VCaP (cell line): ENCODE data around the gene MEGF8.
"Not testable (repeated sequence)": the region's sequence is repeated elsewhere in the genome, so short reads cannot be mapped to it uniquely, and the experiment has no call there.

Experiments
- H3K27ac ChIP-seq: fragments of 450-650 bp; 2 replicates; pipeline ENCODE4 v1.5.1; 2017
- CTCF ChIP-seq: fragments of 450-650 bp; conservative IDR thresholded peaks from 2 replicates; pipeline ENCODE4 v1.5.1; 2017; ENCODE audit warnings: mild to moderate bottlenecking, moderate library complexity

The MEGF8 gene

GRCh38 chr19:42328854-42329253 lies 3.4 kb downstream of the MEGF8 start:
- TF ChIP-seq CTCF = no peak
- no peak overlapping the region for H3K27ac ChIP-seq

- no peak for TF ChIP-seq CTCF
- no peak overlapping the region for H3K27ac ChIP-seq
These were observed 4.8 kb downstream of the MEGF8 start for GRCh38 chr19:42330241-42330711.

GRCh38 chr19:42331333-42331732 lies 5.9 kb downstream of the MEGF8 start:
- H3K27ac ChIP-seq = not testable (repeated sequence)

GRCh38 chr19:42332059-42332458 lies 6.6 kb downstream of the MEGF8 start:
- no peak for TF ChIP-seq CTCF
- H3K27ac ChIP-seq = no peak overlapping the region

- TF ChIP-seq CTCF = no peak
- H3K27ac ChIP-seq = no peak overlapping the region
These were observed 7.6 kb downstream of the MEGF8 start for GRCh38 chr19:42333018-42333417.

- no peak overlapping the region for H3K27ac ChIP-seq
- no peak for TF ChIP-seq CTCF
These were observed 8.7 kb downstream of the MEGF8 start for GRCh38 chr19:42333975-42334696.

- no peak overlapping the region for H3K27ac ChIP-seq
- TF ChIP-seq CTCF = no peak
These were observed 9.4 kb downstream of the MEGF8 start for GRCh38 chr19:42334697-42335373.

- no peak for TF ChIP-seq CTCF
- no peak overlapping the region for H3K27ac ChIP-seq
These were observed 10.0 kb downstream of the MEGF8 start for GRCh38 chr19:42335374-42335936.
